ENCODE measurements around the gene BPIFB1. TPM values are rescaled to one million over a fixed set of nuclear protein-coding genes. Genes with fewer than 3 reads are reported as not detected.

BPIFB1 gene
- total and polyA plus RNA-seq, 2 experiments from 2014 or later: not detected

DNA sequence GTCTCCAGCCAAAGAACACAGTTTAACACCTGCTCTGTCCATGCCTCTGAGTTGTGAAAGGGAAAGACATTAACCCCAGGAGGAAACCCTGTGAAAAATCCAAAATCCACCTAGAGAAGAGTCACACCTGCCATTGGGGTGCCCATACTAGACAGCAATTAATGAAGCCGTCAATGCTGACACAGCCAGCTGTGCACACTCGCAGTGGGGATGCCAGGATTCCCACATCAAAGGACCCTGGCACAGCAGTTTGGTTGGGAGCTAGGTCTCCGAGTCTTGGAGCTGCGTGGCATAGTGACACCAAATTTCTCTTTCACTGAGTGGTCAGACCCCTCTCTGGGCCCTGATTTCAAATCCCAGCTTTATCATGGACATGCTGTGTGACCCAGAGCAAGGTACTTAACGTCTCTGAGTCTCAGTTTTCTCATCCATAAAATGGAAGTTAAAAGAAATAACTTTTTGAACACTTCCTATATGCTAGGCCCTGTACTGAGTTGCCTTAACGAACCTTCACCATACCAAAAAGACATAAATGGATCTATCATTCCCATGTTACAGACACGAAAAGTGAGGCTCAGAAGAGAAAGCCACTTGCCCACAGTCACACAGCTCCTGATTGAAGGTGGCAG is 30.8 kb downstream of the BPIFB1 start:
- H3K9me3 ChIP-seq (ENCODE audit: low read depth): no peaks in the 10 kb centered on the region
- H3K4me2 ChIP-seq (ENCODE audit: unreplicated experiment): no peak overlapping the region
- TF ChIP-seq EZH2phosphoT487 (IDR thresholded peaks at IDR 0.05; ENCODE audit: insufficient read depth, low read depth) (no peak), EZH2 (IDR thresholded peaks at IDR 0.05; ENCODE audit: insufficient read depth, poor library complexity, severe bottlenecking) (no peak)
- H3K27ac ChIP-seq: no peak overlapping the region
- H3K27me3 ChIP-seq (replicated peaks; ENCODE audit: insufficient read depth): peaks cover 27% of the 10 kb centered on the region
- no peaks in the 10 kb centered on the region for H3K9me2 ChIP-seq (ENCODE audit: insufficient read depth)
- 42 to 45% methylated on average over 7 of the region's 7 CpGs for WGBS, 2 experiments (ENCODE audit: low coverage in 1 of 2, low lambda C conversion rate in 2 of 2, missing lambda C conversion rate in 2 of 2)
- no peak overlapping the region for H3K4me3 ChIP-seq
- in situ Hi-C loops (cut with MboI): no loop called here
- no peak overlapping the region for H3K9ac ChIP-seq
- no peaks in the 10 kb centered on the region for H3F3A ChIP-seq (ENCODE audit: insufficient read depth)
- no peak for DNase-seq
- no peak overlapping the region for H2AFZ ChIP-seq
- no peaks in the 10 kb centered on the region for H3K4me1 ChIP-seq (ENCODE audit: insufficient read depth)
- H3K79me2 ChIP-seq (ENCODE audit: insufficient read depth): no peaks in the 10 kb centered on the region
- no peaks in the 10 kb centered on the region for H4K20me1 ChIP-seq (ENCODE audit: insufficient read depth)
- no peaks in the 10 kb centered on the region for H3K36me3 ChIP-seq (ENCODE audit: low read depth)

DNA sequence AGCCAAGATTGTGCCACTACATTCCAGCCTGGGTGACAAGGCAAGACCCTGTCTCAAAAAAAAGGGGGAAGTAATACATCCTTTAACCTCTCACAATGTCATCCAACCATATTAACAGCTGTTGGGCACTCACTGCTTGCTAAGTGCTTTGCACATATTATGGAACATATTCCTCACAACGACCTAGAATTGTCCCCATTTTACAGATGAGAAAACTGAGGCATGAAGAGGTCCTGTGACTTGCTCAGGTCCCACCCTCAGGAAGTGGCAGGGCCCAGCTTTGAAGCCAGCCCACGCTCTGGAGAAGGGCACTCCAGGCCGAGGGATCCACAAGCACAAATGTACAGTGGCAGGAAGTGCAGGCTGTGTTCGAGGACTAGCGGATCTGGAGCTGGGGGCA is 33.3 kb downstream of the BPIFB1 start:
- Histone ChIP-seq H3K27me3 (replicated peaks; ENCODE audit: insufficient read depth) (peaks cover 43% of the 10 kb centered on the region), H3K9me3 (ENCODE audit: low read depth) (no peaks in the 10 kb centered on the region), H3F3A (ENCODE audit: insufficient read depth) (no peaks in the 10 kb centered on the region), H3K27ac (no peak overlapping the region), H3K36me3 (ENCODE audit: low read depth) (no peaks in the 10 kb centered on the region), H2AFZ (no peak overlapping the region), H3K4me1 (ENCODE audit: insufficient read depth) (no peaks in the 10 kb centered on the region), H3K9me2 (ENCODE audit: insufficient read depth) (no peaks in the 10 kb centered on the region), H3K79me2 (ENCODE audit: insufficient read depth) (no peaks in the 10 kb centered on the region), H4K20me1 (ENCODE audit: insufficient read depth) (no peaks in the 10 kb centered on the region), H3K4me2 (ENCODE audit: unreplicated experiment) (no peak overlapping the region), H3K4me3 (no peak overlapping the region), H3K9ac (no peak overlapping the region)
- no peak for DNase-seq
- 46 to 49% methylated on average over 5 of the region's 5 CpGs for WGBS, 2 experiments (ENCODE audit: low coverage in 1 of 2, low lambda C conversion rate in 2 of 2, missing lambda C conversion rate in 2 of 2)
- in situ Hi-C loops (cut with MboI): no loop called here
- no peak for TF ChIP-seq EZH2 (IDR thresholded peaks at IDR 0.05; ENCODE audit: insufficient read depth, poor library complexity, severe bottlenecking)
- TF ChIP-seq EZH2phosphoT487 (IDR thresholded peaks at IDR 0.05; ENCODE audit: insufficient read depth, low read depth): no peak

DNA sequence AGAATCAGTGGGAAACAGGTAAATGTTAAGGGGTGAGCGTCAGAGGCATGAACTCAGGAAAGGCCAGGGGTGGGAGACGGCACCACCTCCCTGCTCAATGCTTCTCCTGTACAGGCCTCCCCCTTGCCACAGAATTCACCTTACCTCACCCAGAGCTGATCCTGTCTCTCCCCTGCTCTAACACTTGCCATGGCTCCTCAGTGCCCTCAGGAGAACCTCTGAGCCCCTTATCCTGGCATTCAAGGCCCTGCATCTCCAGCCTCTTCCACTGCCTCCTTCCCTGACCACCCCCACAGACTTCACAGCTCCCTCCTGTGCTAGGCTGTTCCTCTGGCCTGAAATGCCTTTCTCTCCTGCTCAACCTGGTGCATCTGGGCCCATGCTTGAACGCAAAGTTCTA is 33.9 kb downstream of the BPIFB1 start:
- in situ Hi-C loops (cut with MboI): no loop called here
- H4K20me1 ChIP-seq (ENCODE audit: insufficient read depth): no peaks in the 10 kb centered on the region
- H3K9ac ChIP-seq: no peak overlapping the region
- H3K4me2 ChIP-seq (ENCODE audit: unreplicated experiment): no peak overlapping the region
- H3K36me3 ChIP-seq (ENCODE audit: low read depth): no peaks in the 10 kb centered on the region
- DNase-seq: no peak
- TF ChIP-seq EZH2phosphoT487 (IDR thresholded peaks at IDR 0.05; ENCODE audit: insufficient read depth, low read depth): no peak
- H3K4me1 ChIP-seq (ENCODE audit: insufficient read depth): no peaks in the 10 kb centered on the region
- no peaks in the 10 kb centered on the region for H3K79me2 ChIP-seq (ENCODE audit: insufficient read depth)
- H3K9me3 ChIP-seq (ENCODE audit: low read depth): no peaks in the 10 kb centered on the region
- H3K4me3 ChIP-seq: no peak overlapping the region
- no peak overlapping the region for H2AFZ ChIP-seq
- H3K27ac ChIP-seq: no peak overlapping the region
- no peaks in the 10 kb centered on the region for H3F3A ChIP-seq (ENCODE audit: insufficient read depth)
- H3K27me3 ChIP-seq (replicated peaks; ENCODE audit: insufficient read depth): peaks cover 45% of the 10 kb centered on the region
- WGBS, 2 experiments (ENCODE audit: low coverage in 1 of 2, low lambda C conversion rate in 2 of 2, missing lambda C conversion rate in 2 of 2): 60 to 62% methylated on average over 3 of the region's 3 CpGs
- H3K9me2 ChIP-seq (ENCODE audit: insufficient read depth): no peaks in the 10 kb centered on the region

DNA sequence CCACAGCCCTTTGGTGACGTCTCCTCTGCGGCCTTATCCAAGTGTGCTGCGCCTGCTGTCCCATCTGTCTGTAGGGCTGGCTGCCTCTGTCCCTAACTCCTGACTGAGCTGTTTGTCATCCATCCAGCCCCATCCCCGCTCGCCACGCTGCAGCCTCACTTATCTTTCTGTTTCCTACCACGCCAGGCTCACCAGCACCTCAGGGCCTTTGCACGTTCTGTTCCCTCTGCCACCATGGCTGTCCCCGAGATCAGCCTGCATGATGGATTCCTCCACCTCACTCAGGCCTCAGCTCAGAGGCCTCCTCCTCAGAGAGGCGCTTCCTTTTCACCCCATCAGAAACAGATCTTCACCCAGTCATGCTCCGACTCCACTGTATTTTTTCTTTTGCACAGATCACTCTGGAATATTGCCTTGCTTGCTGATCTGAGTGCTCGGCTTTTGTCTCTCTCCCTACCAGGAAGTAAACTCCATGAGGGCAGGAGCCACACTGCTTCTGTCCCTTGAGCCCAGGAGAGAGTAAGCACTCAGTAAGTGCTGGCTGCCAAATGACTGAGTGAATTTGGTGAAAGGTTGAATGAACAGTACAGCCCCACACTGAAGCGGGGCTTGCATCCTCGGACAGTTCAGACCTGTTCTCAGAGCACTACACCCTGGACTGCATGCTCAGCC is 34.5 kb downstream of the BPIFB1 start:
- TF ChIP-seq EZH2phosphoT487 (IDR thresholded peaks at IDR 0.05; ENCODE audit: insufficient read depth, low read depth) (no peak), EZH2 (IDR thresholded peaks at IDR 0.05; ENCODE audit: insufficient read depth, poor library complexity, severe bottlenecking) (no peak)
- no peak overlapping the region for H3K4me2 ChIP-seq (ENCODE audit: unreplicated experiment)
- no peaks in the 10 kb centered on the region for H4K20me1 ChIP-seq (ENCODE audit: insufficient read depth)
- H3K36me3 ChIP-seq (ENCODE audit: low read depth): no peaks in the 10 kb centered on the region
- H3K4me1 ChIP-seq (ENCODE audit: insufficient read depth): no peaks in the 10 kb centered on the region
- H3F3A ChIP-seq (ENCODE audit: insufficient read depth): no peaks in the 10 kb centered on the region
- H2AFZ ChIP-seq: no peak overlapping the region
- H3K79me2 ChIP-seq (ENCODE audit: insufficient read depth): no peaks in the 10 kb centered on the region
- 60 to 70% methylated on average over 14 of the region's 14 CpGs for WGBS, 2 experiments (ENCODE audit: low coverage in 1 of 2, low lambda C conversion rate in 2 of 2, missing lambda C conversion rate in 2 of 2)
- H3K4me3 ChIP-seq: no peak overlapping the region
- no peak overlapping the region for H3K27ac ChIP-seq
- no peaks in the 10 kb centered on the region for H3K9me3 ChIP-seq (ENCODE audit: low read depth)
- H3K9ac ChIP-seq: no peak overlapping the region
- no peak for DNase-seq
- H3K27me3 ChIP-seq (replicated peaks; ENCODE audit: insufficient read depth): peaks cover 45% of the 10 kb centered on the region
- in situ Hi-C loops (cut with MboI): no loop called here
- H3K9me2 ChIP-seq (ENCODE audit: insufficient read depth): no peaks in the 10 kb centered on the region
